Esophagus muscularis mucosa (tissue), 4 donors: ENCODE data around the gene EPPIN. TPM values are rescaled to one million over a fixed set of nuclear protein-coding genes. Genes with fewer than 3 reads are reported as not detected.

Experiments
- DNase-seq: peaks from one replicate; pipeline ENCODE4 v3.0.0-alpha.2; 2017; ENCODE audit errors: extremely low spot score
- H3K27ac ChIP-seq, 4 donors: fragments of 200-600 bp; sonication (generic); replicated peaks in 1 of 4; 1 replicate in 3 of 4; 2 replicates in 1 of 4; pipeline ENCODE4 v1.5.1; 2016 to 2019; ENCODE audit warnings: mild to moderate bottlenecking in 1 of 4
- H3K27me3 ChIP-seq, 4 donors: fragments of 200-600 bp; sonication (generic); one replicate each; pipeline versions ENCODE4 v1.5.1 to v1.6.0; 2016 to 2019
- H3K36me3 ChIP-seq, 4 donors: fragments of 200-600 bp; sonication (generic); one replicate each; pipeline ENCODE4 v1.5.1; 2016 to 2019
- H3K4me1 ChIP-seq, 4 donors: fragments of 200-600 bp; sonication (generic); one replicate each; pipeline ENCODE4 v1.5.1; 2016 to 2019
- H3K4me3 ChIP-seq, 4 donors: fragments of 200-600 bp; sonication (generic); 1 replicate in 2 of 4; 2 replicates in 2 of 4; pipeline ENCODE4 v1.5.1; 2016 to 2019; ENCODE audit warnings: mild to moderate bottlenecking in 4 of 4, moderate library complexity in 1 of 4
- H3K9me3 ChIP-seq, 4 donors: fragments of 200-600 bp; sonication (generic); 1 replicate in 3 of 4; 2 replicates in 1 of 4; pipeline ENCODE4 v1.5.1; 2016 to 2019
- CTCF ChIP-seq, 3 experiments: fragments of 200-600 bp in 2 of 3; fragments of 450-650 bp in 1 of 3; sonication (generic) in 2 of 3; IDR thresholded peaks; one replicate each; pipeline ENCODE4 v1.5.1; 2017 to 2019; ENCODE audit warnings: antibody characterized with exemption in 3 of 3, mild to moderate bottlenecking in 2 of 3, moderate library complexity in 1 of 3
- EP300 ChIP-seq: sonication (generic); formaldehyde crosslinking; IDR thresholded peaks from one replicate; pipeline ENCODE4 v1.6.1; 2017; ENCODE audit warnings: antibody characterized with exemption
- POLR2A ChIP-seq: fragments of 450-650 bp; IDR thresholded peaks from one replicate; pipeline ENCODE4 v1.6.1; 2017; ENCODE audit warnings: antibody characterized with exemption, moderate library complexity, mild to moderate bottlenecking, low read depth
- POLR2AphosphoS5 ChIP-seq, 2 donors: sonication (generic); formaldehyde crosslinking; IDR thresholded peaks; one replicate each; pipeline ENCODE4 v1.6.1; 2017; ENCODE audit warnings: antibody characterized with exemption in 2 of 2
- WGBS: methylation state at CpG from one replicate; pipeline ENCODE4 v1.1.5; 2018; 5-methylcytosine and 5-hydroxymethylcytosine counted together
- intact Hi-C: fragments of 100-400 bp; cut with DNase I; formaldehyde crosslinking; loops from one replicate; pipeline ENCODE4 v1.15.1; 2023
- total RNA-seq, 4 donors: library from RNA; depleted of rRNA; stranded (reverse); fragments of >200 nt; gene quantifications; one replicate each; pipeline versions ENCODE4 v1.1.0 to v1.2.1, GENCODE V29; 2016

EPPIN gene
- total RNA-seq, 4 donors from 2014 or later = not detected

GRCh38 chr20:45510242-45510862, 36.8 kb downstream of the EPPIN start:
- 65% methylated on average over 5 of the region's 5 CpGs for WGBS
- H3K27ac ChIP-seq = no peak overlapping the region
- H3K9me3 ChIP-seq = no peaks in the 10 kb centered on the region

GRCh38 chr20:45509091-45509490, 38.1 kb downstream of the EPPIN start:
- Histone ChIP-seq H3K4me1 (no peaks in the 10 kb centered on the region), H3K27ac (no peak overlapping the region), H3K4me3 (no peak overlapping the region), H3K27me3 (peaks cover 0 to 25% (median 0%) of the 10 kb centered on the region in 4 donors), H3K9me3 (no peaks in the 10 kb centered on the region), H3K36me3 (no peaks in the 10 kb centered on the region)
- DNase-seq = no peak
- intact Hi-C loops = no loop called here
- WGBS = 72% methylated on average over 4 of the region's 4 CpGs
- no peak for TF ChIP-seq POLR2A
- no peak for TF ChIP-seq EP300
- TF ChIP-seq CTCF (IDR thresholded peaks at IDR 0.05) = no peak
- no peak for TF ChIP-seq POLR2AphosphoS5 (IDR thresholded peaks at IDR 0.05)

More at GRCh38 chr20:45510242-45510862, 36.8 kb downstream of the EPPIN start:
- no peaks in the 10 kb centered on the region for H3K4me1 ChIP-seq
- no peaks in the 10 kb centered on the region for H3K36me3 ChIP-seq
- no peak overlapping the region for H3K4me3 ChIP-seq
- TF ChIP-seq POLR2A = no peak
- no peak for TF ChIP-seq CTCF (IDR thresholded peaks at IDR 0.05)
- no peak for TF ChIP-seq POLR2AphosphoS5 (IDR thresholded peaks at IDR 0.05)
- intact Hi-C loops = no loop called here
- H3K27me3 ChIP-seq = peaks cover 0 to 20% (median 0%) of the 10 kb centered on the region in 4 donors
- no peak for DNase-seq

GRCh38 chr20:45508068-45508886, 38.9 kb downstream of the EPPIN start:
- Histone ChIP-seq H3K9me3 (no peaks in the 10 kb centered on the region), H3K4me3 (no peak overlapping the region), H3K27me3 (peaks cover 0 to 23% (median 0%) of the 10 kb centered on the region in 4 donors), H3K36me3 (no peaks in the 10 kb centered on the region), H3K4me1 (no peaks in the 10 kb centered on the region), H3K27ac (no peak overlapping the region)
- intact Hi-C loops = no loop called here
- DNase-seq = no peak
- TF ChIP-seq CTCF (IDR thresholded peaks at IDR 0.05) (no peak), POLR2AphosphoS5 (IDR thresholded peaks at IDR 0.05) (no peak), POLR2A (no peak), EP300 (no peak)
- WGBS = 81% methylated on average over 6 of the region's 7 CpGs

GRCh38 chr20:45507011-45507820, 40.0 kb downstream of the EPPIN start:
- H3K27ac ChIP-seq = no peak overlapping the region
- DNase-seq = no peak
- H3K9me3 ChIP-seq = no peaks in the 10 kb centered on the region
- H3K4me1 ChIP-seq = no peaks in the 10 kb centered on the region
- TF ChIP-seq POLR2AphosphoS5 (IDR thresholded peaks at IDR 0.05) = no peak
- no peak for TF ChIP-seq EP300
- no peak for TF ChIP-seq CTCF (IDR thresholded peaks at IDR 0.05)
- TF ChIP-seq POLR2A = no peak
- peaks cover 0 to 22% (median 0%) of the 10 kb centered on the region in 4 donors for H3K27me3 ChIP-seq
- no peak overlapping the region for H3K4me3 ChIP-seq
- 81% methylated on average over 5 of the region's 5 CpGs for WGBS
- H3K36me3 ChIP-seq = no peaks in the 10 kb centered on the region
- intact Hi-C loops = no loop called here
